Esophagus mucosa (tissue), 1 donor: ENCODE results near the gene GSTA3. TPM values are rescaled to one million over a fixed set of nuclear protein-coding genes. Genes with fewer than 3 reads are reported as not detected.
A peak's percentile ranks its signal among the peaks of the same experiment; 100 is the strongest.
"Not testable (repeated sequence)": the region's sequence is repeated elsewhere in the genome, so short reads cannot be mapped to it uniquely, and the experiment has no call there.

ENCODE experiments used
- ATAC-seq: fragments of 200-7000 bp; cut with Tn5 transposase; one replicate; pipeline ENCODE4 v1.9.1; 2020
- total RNA-seq: library from RNA; stranded (reverse); gene quantifications from one replicate; pipeline ENCODE4 v1.2.4, GENCODE V29; 2023
- donor health status: DM: yes; HTN: yes; CAD: no.

Gene GSTA3
- not detected for total RNA-seq

DNA sequence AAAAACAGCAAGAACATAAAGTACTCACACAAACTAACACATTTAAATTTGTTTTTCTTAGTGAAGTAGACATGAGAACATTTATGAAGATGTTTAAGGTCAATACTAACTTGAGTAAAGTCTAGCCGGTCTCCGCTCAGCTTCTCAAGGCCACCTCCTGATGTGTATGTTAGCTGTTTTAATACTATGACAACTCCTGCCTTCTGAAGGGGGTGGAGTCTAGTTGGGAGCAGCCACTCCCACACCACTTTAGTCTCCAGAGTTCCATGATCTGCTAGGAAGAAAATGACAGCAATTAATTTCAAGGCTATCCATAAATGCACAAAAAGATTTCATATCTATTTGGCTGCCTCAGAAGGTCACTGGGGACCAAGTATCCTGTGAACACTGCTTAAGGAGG is at the start of gene GSTA3:
Gene GSTA3, minus strand, starts transcription at position 168 of the 400 bp plus-strand sequence. CDS start 3,864 bp downstream, outside the sequence.
- ATAC-seq, result no peak

DNA sequence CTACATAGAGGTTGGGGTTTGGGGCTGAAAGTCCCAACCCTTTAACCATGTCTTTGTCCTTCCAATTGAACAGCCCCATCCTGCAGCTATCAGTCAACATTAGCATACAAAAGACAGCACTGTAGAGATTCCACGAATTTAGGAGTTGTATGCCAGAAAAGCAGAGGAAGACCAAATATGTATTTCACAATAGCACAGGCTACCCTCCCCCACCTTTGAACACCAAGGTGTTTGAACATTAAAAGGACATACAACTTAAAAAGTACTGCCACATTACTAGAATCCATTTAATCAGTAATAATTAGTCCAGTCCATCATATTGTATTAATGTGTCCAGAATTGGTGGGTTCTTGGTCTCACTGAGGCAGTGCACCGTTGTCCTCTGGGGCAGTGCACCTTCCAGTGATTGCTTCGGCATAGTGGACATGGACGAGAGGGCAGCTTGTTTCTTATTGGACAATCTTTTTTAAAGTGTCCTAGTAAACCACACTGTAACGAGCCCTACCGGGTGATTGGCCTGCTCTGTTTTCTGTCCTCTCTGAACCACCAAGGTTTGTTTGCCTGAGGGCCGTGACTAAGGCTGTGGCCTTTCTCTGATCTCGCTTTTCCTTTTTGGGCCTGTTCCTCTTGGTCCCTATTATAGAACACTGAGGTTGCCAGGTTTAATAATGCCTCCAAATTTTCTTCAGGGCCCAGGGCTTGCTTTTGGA is 49.2 kb upstream of the GSTA3 start:
- ATAC-seq, result no peak

DNA sequence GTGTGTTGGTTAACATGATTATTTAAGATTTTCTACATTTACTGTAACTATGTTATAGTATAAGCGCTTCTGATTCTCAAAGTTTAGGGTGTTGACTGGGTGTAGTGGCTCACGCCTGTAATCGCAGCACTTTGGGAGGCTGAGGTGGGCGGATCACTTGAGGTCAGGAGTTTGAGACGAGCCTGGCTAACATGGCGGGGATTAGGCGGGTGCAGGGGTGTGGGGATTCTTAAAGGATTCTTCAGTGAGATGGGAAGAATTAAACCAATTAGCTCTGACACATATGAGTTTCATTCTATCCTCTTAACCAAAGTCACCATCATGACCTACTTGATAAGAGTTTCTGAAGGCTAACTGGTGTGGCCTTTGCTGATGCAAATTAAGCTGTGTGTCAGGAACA is 46.4 kb upstream of the GSTA3 start:
- ATAC-seq, result no peak

DNA sequence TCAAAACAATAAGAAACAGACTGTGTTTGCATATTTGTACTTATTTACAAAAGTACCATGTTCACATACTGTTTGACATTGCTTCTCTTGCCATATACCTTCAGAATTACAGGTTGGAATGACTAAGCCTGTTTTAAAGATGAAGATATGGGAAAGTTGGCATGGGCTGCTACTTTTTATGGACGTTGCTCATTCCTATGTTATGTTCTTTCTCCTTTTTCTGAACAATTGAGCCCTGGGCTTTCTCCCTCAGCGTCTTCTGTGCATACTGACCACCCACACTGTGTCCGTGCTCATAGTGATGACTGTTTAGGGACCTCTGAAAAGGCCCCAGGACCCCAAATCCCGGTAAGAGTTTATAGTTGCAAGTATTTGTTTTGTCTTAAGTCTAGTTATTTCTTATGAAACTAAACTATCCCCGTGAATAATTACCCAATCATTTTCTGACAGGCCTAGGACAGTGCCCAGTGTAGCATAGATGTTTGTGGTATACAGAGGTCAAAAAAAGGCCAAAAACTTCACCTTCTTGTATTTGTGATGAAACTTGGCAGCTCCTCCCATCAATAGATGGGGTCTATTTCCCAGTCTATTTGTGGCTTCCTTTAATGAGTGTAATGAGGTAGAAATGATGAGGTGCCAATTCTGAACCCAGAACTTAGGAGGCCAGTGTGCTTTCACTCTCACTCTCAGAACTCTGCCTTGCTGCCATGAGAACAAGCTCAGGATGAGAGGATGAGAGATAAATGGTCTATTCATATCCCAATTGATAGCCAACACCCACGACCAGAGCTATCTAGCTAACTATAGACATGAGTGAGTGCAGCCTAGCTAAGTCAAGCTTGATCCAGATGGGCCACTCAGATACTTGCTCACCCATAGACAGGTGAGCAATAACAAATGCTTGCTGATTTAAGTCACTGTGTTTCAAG is 44.7 kb upstream of the GSTA3 start:
- ATAC-seq, result no peak

DNA sequence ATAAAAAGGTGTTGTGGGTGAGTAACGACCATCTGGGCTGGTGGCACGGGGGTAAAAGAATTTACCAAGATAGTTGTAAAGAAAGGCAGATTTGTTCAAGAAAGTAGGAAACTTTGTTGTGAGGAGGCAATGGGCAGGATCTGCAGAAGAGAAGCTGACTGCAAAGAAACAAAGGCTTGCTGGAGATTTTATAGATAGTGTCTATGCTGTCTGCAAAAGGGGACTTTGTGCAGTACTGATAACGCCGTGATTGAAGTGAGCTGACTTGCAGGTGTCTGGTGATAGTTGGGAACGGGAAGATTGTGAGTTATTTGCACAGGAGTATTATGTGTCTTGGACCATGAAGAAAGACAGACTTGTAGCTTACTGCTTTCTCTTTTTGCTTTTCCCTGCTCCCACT is 36.8 kb upstream of the GSTA3 start:
- ATAC-seq, result no peak

DNA sequence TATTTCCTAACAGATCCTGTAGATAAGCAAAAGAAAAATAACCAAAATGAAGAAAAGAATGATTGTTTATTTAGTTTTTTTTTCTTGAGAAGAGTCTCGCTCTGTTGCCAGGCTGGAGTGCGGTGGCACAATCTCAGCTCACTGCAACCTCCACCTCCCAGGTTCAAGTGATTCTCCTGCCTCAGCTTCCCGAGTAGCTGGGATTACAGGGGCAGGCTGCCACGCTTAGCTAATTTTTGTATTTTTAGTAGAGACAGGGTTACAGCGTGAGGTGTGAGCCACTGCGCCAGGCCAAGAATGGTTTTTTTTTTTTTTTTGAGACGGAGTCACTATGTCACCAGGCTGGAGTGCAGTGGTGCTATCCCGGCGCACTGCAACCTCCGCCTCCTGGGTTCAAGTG is 33.3 kb upstream of the GSTA3 start:
- ATAC-seq, result not testable (repeated sequence)

DNA sequence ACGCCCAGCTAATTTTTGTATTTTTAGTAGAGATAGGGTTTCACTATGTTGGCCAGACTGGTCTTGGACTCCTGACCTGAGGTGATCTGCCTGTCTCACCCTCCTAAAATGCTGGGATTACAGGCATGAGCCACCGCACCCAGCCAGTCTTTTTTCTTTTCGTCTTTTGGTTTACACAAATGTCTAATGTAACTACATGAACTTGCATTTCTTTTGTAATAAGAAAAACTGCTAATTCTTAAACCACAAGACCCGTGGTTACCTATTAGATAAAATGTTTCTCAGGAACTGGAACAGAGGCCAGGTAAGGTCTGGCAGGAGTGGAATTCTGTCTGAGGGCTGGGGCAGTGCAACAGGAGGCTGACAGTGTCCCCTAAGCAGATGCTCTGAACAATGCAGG is 32.7 kb upstream of the GSTA3 start:
- ATAC-seq, result no peak

DNA sequence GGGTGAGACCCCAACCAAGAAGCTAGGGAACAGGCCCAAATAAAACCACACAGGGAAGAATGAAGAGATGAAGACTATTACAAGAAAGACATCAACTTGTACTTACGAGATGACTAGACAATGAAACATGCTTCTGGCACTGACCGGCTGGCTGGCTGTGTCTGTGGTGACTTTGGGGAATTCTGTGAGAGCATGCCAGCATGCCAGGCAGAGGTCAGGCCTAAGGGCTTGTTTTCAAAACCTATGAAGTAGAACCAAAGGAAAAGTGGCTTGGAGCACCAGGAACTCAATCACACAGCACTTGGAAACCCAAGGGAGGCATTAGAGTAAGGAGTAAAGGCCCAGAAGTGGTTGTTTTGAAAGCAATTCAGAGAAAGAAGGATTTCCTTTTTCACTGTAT is 28.4 kb upstream of the GSTA3 start:
- ATAC-seq, result no peak

DNA sequence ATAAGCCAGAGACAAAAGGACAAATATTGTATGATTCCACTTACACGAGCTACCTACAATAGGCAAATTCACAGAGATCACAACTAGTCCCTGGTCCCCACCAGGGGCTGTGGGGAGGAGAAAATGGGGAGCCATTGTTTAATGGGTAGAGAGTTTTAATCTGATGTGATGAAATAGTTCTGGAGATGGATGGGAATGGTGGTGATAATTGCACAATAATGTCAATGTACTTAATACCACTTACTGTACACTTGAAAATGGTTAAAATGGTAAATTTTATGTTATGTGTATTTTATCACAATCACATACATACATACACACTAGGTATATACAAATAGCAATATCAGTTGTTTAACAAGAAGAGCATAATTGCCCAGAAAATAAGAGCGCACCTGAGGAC is 24.3 kb upstream of the GSTA3 start:
- ATAC-seq, result no peak

DNA sequence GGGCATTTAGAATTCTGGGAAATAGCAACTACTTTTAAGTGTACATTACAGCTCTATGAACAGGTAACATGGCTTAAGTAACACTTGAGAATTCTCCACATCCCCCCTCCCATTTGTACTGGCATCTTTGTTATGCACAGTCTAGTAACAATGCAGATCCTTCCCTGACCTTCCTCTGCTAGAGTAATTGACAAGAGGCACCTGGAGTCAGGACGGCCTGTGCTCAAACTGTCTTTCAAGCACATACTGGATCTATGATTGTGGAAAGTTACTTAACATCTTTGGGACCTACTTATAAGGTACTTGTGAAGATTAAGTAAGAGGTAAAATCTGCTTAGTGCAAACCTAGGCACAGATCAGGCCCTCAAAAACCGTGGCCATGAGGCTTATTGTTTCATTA is 21.9 kb upstream of the GSTA3 start:
- ATAC-seq, result no peak

DNA sequence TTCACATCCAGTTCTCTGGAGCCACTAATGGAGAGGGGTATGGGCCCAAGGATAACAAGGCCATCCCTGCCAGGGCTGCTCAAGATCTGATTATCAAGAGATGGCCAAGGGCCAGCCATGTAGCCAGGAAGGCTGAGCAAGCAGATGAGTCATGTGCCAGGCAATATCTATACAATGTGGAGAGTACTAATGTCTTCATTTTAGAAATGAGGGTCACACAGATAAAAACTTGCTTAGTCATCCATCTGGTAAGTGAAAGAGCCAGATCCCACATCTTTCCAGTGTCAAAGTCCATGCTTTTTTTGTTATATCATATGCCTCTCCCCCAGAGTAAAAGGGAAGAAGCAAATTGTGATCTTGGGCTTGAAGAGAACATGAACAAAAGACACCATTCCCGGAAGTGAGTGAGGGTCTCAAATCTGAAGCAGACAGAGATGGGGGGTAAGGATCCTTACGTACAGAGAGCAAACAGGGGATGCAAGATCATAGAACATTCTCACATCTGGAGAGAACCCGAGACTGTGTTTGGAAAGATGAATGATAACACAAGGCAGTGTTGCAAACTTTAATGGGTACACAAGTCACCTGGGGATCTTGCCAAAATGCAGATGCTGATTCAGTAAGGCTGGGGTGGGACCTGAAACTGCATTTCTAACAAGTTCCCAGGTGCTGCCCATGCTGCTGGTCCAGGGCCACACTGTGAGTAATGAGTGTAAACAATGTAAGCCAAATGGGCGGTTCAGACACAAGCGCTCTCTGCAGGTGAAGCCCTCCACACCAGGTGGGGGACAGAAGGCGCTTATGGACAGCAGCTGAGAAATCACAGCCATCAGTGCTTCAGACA is 20.0 kb upstream of the GSTA3 start:
- peak; percentile 86 for ATAC-seq

DNA sequence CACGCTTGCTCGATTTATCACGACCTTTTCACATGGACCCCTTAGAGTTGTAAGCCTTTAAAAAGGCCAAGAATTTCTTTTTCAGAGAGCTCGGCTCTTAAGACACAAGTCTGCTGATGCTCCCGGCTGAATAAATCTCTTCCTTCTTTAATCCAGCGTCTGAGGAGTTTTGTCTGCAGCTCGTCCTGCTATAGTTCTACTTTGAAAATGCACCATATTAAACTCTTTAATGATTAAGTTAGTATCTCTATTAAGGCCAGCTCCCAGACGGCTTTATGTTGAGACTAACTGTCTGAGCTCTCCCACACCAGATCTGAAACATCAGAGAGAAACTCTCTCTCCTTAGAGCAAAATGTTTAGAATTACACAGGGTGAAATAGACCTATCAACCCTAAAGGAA is 18.0 kb upstream of the GSTA3 start:
- no peak for ATAC-seq

DNA sequence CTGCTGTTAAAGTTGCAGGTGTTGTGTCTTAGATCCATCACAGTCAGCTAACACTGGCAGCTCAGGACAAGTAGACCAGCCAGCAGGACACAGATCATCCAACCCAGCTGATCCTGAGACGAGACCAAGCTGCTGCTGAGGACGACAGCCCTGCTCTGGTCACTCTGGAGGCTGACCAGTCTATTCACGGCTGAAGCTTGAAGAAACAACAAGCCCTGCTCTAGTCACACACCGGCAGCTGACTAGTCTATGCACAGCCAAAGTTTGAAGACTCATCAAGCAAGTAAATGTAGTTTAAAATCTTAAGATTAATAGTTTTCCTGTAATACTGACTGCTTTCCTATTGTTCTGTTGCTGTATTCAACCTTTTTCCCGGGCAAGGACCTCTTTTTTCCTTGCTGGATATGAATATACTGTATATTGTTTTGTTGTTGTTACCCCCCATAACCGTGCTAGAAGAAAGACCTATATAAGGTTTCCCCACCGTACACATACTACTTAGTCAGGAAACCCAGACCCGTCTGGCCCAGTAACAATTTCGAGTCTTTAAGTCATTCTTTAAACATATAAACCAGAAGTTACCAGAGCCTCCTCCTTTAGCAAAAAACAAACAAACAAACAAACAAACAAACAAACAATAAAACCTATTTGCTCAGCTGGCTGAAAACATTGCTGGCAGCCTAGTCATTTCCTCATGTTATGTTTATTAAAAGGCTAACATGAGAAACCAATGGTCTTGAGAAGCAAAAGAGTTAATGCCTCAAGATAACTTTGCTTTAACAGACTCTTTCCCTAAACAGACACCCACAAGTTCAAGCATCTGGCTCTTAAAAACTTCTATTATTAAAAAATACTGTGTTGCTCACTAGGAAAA is 16.7 kb upstream of the GSTA3 start:
- no peak for ATAC-seq

DNA sequence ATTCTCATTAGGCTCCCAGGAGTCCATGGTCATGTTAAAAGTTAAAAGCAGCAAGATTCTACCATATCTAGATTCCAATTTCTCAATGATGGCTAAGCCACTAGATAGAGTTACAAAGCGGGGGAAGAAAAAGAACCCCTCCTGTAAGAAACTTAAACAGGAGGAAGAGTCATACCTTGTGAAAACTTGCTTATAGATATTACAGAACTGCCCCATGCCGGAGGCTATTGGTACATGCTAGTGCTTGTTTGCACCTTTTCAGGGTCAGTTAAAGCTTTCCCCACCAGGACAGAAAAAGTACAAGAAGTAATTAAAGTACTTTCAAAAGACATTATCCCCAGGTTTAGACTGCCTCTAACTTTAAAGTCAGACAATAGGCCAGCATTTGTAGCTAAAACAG is 15.5 kb upstream of the GSTA3 start:
- peak; percentile 31 for ATAC-seq

DNA sequence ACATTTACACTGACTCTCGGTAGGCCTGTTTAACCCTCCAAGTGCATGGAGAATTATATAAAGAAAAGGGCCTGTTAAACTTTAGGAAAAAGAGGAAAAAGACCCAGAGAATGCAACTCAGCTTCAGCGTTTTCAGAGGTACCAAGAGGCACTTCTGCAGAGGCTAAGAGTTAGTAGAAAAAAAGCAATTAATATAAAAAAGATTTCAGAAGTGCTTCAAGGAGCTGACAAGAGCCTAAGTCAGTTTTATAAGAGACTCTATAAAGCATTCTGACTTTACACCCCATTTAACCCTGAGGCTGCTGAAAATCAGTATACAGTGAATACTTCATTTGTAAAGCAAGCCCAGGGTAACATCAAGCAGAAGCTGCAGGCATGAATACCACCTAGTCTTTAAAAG is 14.2 kb upstream of the GSTA3 start:
- not testable (repeated sequence) for ATAC-seq

DNA sequence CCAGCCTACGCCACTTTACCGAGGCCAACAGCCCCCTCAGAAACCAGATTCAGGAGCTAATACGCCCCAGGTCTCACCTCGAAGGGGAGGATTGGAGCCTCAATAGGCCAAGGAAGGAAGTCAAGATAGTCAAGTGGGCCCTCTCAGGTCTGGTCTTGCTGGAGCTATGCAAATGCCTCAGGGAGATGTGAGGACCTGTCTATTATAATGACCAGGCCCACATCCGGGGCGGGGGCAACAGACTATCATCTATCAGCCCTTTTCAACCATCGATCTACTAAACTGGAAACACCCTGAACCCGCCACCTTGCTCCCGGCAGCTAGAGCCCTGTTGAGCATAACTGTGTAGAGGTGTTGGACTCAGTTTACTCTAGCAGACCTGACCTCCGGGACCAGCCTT is 12.7 kb upstream of the GSTA3 start:
- ATAC-seq, result peak; percentile 76

DNA sequence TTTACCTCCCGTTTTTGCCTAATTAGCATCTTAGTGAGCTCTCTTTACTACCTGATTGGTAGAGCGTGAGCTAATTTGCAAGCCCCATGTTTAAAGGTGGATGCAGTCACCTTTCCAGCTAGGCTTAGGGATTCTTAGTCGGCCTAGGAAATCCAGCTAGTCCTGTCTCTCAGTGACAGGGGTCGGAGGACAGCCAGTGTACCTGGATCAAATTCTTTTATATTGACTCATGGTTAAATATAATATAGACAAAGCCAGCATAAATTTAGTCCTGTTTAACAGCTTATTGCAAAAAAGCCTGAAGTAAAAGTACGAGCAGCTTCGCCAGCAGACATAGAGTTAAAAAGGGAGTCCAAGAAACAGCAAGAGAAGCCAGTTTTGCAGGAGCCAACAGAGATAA is 12.2 kb upstream of the GSTA3 start:
- peak; percentile 79 for ATAC-seq

DNA sequence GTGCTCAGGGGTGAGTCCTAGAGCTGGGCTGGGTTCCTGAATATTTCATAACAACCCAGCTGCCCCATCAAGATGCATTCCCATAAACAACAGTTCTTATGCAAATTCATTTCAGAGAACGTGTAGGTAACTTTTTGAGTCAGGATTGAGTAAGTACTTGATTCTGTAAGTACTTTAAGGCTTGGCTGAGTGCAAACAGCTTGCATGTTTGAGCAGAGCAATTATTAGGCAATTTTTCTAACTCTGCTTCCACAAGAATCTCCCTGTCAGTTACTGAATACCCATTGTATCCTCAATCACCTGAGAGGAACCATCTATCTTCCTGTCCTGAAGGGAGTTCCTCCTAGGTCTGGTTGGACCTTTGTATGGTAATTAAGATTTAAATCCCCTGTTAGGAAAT is 10.0 kb upstream of the GSTA3 start:
- ATAC-seq, result peak; percentile 82

DNA sequence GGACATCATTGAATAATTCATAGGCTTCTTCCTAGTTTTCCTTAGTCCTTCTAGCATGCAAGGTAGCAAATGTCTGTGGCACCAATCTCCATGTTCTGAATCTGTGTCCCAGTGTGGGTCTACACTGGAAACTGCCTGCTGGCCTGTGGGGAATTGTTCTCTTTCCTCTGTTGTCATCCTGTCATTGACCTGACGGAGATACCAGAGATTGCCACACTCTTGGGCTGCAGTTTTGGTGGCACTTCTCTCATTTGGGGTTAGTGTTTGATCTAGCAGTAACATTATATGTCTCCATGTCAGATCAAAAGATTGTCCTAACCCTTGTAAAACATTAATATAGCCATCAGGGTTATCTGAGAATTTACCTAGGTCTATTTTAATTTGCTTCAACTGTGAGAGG is 9.3 kb upstream of the GSTA3 start:
- not testable (repeated sequence) for ATAC-seq

DNA sequence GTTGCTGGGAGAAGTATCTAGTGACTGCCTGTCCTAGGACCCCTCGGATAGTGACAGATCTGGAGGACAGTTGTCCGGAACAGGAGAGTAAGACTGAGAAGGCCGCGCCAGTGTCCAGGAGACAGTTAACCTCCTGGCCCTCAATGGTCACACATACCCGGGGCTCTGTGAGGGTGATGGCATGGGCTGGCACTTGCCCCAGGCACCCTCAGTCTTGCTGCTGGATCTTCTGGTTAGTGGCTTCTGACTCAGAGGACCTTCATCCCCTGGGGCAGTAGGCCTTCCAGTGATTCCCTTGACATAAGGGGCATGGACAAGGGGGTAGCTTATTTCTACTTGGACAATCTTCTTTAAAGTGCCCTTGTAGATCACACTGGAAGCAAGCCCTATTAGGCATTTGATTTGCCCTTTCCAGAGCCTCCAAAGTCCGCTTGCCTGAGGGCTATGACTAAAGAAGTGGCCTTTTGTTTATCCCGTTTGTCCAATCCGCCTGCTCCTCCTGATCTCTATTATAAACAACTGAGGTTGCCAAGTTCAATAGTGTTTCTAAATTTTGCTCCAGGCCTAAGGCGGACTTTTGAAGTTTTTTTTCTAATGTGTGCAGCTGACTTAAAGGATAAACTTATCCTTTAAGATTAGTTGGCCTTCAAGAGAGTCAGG is 8.7 kb upstream of the GSTA3 start:
- peak; percentile 58 for ATAC-seq

DNA sequence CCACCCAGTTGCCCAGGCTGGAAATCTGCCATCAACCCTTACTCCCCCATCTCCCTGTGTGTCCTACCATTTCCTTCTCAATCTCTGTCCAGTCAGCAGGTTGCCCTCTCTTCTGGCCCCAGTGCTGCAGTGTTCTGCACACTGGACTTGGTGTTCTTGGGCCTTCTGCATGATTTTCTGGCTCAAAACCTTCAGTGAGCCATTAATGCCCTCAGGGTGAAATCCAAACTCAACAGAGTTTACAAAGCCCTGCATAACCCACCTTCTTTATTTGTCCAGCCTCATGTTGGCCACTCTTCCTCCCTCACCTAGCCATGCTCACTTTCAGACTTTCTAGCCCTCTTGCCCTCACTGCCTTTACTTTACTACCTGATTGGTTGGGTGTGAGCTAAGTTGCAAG is 5.0 kb upstream of the GSTA3 start:
- ATAC-seq, result no peak
